Hepatocyte (in vitro differentiated cells): ENCODE results near the gene CD37.

ENCODE experiments used
- CTCF ChIP-seq: fragments of 200-600 bp; sonication (generic); IDR thresholded peaks from 2 replicates; pipeline ENCODE4 v1.5.1; 2016; ENCODE audit warnings: antibody characterized with exemption, mild to moderate bottlenecking; ENCODE audit not compliant: poor library complexity
- EZH2 ChIP-seq: fragments of 200-600 bp; sonication (generic); IDR thresholded peaks from 2 replicates; pipeline ENCODE4 v1.6.1; 2016; ENCODE audit warnings: antibody characterized with exemption, mild to moderate bottlenecking, borderline replicate concordance

- TF ChIP-seq CTCF: no peak
- TF ChIP-seq EZH2: no peak
These were observed 2.9 kb downstream of the CD37 start for GRCh38 chr19:49338023-49338677.
